HepG2 (cell line): ENCODE measurements around the gene SF1. TPM values are rescaled to one million over a fixed set of nuclear protein-coding genes. Genes with fewer than 3 reads are reported as not detected.
A peak's percentile ranks its signal among the peaks of the same experiment; 100 is the strongest.

Source experiments
- ELF1 ChIP-seq: sonication (generic); formaldehyde crosslinking; IDR thresholded peaks from 2 replicates; pipeline ENCODE4 v1.4.0; 2020; ENCODE audit warnings: missing genetic modification reagents
- FOSL1 ChIP-seq: sonication (generic); formaldehyde crosslinking; IDR thresholded peaks from 2 replicates; pipeline ENCODE4 v1.9.0; 2021; ENCODE audit warnings: missing genetic modification reagents, borderline replicate concordance
- FOXK1 ChIP-seq: sonication (generic); formaldehyde crosslinking; IDR thresholded peaks from 2 replicates; pipeline ENCODE4 v1.4.0; 2020; ENCODE audit warnings: low read depth, missing genetic modification reagents, borderline replicate concordance
- GPN1 ChIP-seq: sonication (generic); formaldehyde crosslinking; IDR thresholded peaks from 2 replicates; pipeline ENCODE4 v1.5.1; 2020; ENCODE audit warnings: missing genetic modification reagents, borderline replicate concordance
- HIVEP1 ChIP-seq: sonication (generic); formaldehyde crosslinking; IDR thresholded peaks from 2 replicates; pipeline ENCODE4 v1.4.0; 2020; ENCODE audit warnings: mild to moderate bottlenecking, missing genetic modification reagents
- HOXA7 ChIP-seq: sonication (generic); formaldehyde crosslinking; IDR thresholded peaks from 2 replicates; pipeline ENCODE4 v1.8.1; 2022; ENCODE audit warnings: mild to moderate bottlenecking, missing genetic modification reagents, moderate library complexity
- KMT2B ChIP-seq: IDR thresholded peaks from 2 replicates; pipeline ENCODE4 v1.6.1; 2016; ENCODE audit warnings: missing genetic modification reagents, missing compliant biosample characterization
- NR2F1 ChIP-seq, 2 experiments: fragments of 450-650 bp in 1 of 2; formaldehyde crosslinking in 1 of 2; IDR thresholded peaks; 2 replicates each; pipeline versions ENCODE4 v1.5.0 to v1.6.1; 2016 to 2020; ENCODE audit warnings: mild to moderate bottlenecking in 1 of 2, missing compliant biosample characterization in 1 of 2, missing genetic modification reagents in 1 of 2, moderate library complexity in 1 of 2
- TAF1 ChIP-seq: sonication (generic); formaldehyde crosslinking; IDR thresholded peaks from 2 replicates; pipeline ENCODE4 v1.4.0; 2020; ENCODE audit warnings: missing genetic modification reagents
- TOPORS ChIP-seq: sonication (generic); formaldehyde crosslinking; IDR thresholded peaks from 2 replicates; pipeline ENCODE4 v1.8.0; 2023; ENCODE audit warnings: mild to moderate bottlenecking, missing genetic modification reagents
- ZFY ChIP-seq: sonication (generic); formaldehyde crosslinking; IDR thresholded peaks from 2 replicates; pipeline ENCODE4 v1.4.0; 2020; ENCODE audit warnings: missing genetic modification reagents
- ZNF337 ChIP-seq: sonication (generic); formaldehyde crosslinking; IDR thresholded peaks from 2 replicates; pipeline ENCODE4 v1.5.1; 2020; ENCODE audit warnings: missing genetic modification reagents, low read depth, mild to moderate bottlenecking, borderline replicate concordance
- ZNF496 ChIP-seq: sonication (generic); formaldehyde crosslinking; IDR thresholded peaks from 2 replicates; pipeline ENCODE4 v1.8.1; 2023; ENCODE audit warnings: mild to moderate bottlenecking, moderate library complexity, missing genetic modification reagents; ENCODE audit not compliant: insufficient replicate concordance
- ZNF558 ChIP-seq: sonication (generic); formaldehyde crosslinking; IDR thresholded peaks from 2 replicates; pipeline ENCODE4 v1.9.0; 2022; ENCODE audit warnings: mild to moderate bottlenecking, missing genetic modification reagents, borderline replicate concordance
- ZNF615 ChIP-seq: sonication (generic); formaldehyde crosslinking; IDR thresholded peaks from 2 replicates; pipeline ENCODE4 v1.5.0; 2020; ENCODE audit warnings: mild to moderate bottlenecking, missing genetic modification reagents, borderline replicate concordance
- ZNF781 ChIP-seq: sonication (generic); formaldehyde crosslinking; IDR thresholded peaks from 2 replicates; pipeline ENCODE4 v1.5.1; 2020; ENCODE audit warnings: borderline replicate concordance, mild to moderate bottlenecking, missing genetic modification reagents; ENCODE audit errors: not compliant biosample characterization
- polyA plus RNA-seq, 8 experiments: library from polyadenylated mRNA; depleted of rRNA in 3 of 8; stranded (reverse) in 7 of 8; unstranded in 1 of 8; fragments of >200 nt; fragmentation: Illumina TruSeq in 4 of 8; extraction: Trizol in 4 of 8; gene quantifications; 2 replicates each; pipeline versions ENCODE4 v1.2.1 to v1.2.3, GENCODE V29; 2011 to 2016; ENCODE audit warnings: low read depth in 4 of 8, missing spikeins in 1 of 8, mixed read lengths in 1 of 8; ENCODE audit not compliant: insufficient read depth in 1 of 8
- total RNA-seq, 5 experiments: library from RNA; depleted of rRNA; stranded (reverse); fragments of >200 nt; fragmentation: Illumina TruSeq; extraction: Trizol; gene quantifications; 2 replicates each; pipeline ENCODE4 v1.2.3, GENCODE V29; 2016; ENCODE audit warnings: low read depth in 1 of 5
- TF ChIP-seq, protein P1 (sequence below): sonication (generic); formaldehyde crosslinking; IDR thresholded peaks from 2 replicates; pipeline ENCODE4 v1.8.0; 2022; ENCODE audit warnings: mild to moderate bottlenecking, missing genetic modification reagents, borderline replicate concordance
- TF ChIP-seq, protein P2 (sequence below): sonication (generic); formaldehyde crosslinking; IDR thresholded peaks from 2 replicates; pipeline ENCODE4 v1.4.0; 2020; ENCODE audit warnings: mild to moderate bottlenecking, missing genetic modification reagents, borderline replicate concordance
- TF ChIP-seq, protein P3 (sequence below): IDR thresholded peaks from 2 replicates; pipeline ENCODE4 v1.6.1; 2016; ENCODE audit warnings: missing compliant biosample characterization, missing genetic modification reagents, borderline replicate concordance
- TF ChIP-seq, protein P4 (sequence below): sonication (generic); formaldehyde crosslinking; IDR thresholded peaks from 2 replicates; pipeline ENCODE4 v1.4.0; 2020; ENCODE audit warnings: missing genetic modification reagents
- TF ChIP-seq, protein P5 (sequence below): sonication (generic); formaldehyde crosslinking; conservative IDR thresholded peaks from 2 replicates; pipeline ENCODE4 v1.8.0; 2022; ENCODE audit warnings: mild to moderate bottlenecking, moderate library complexity, missing genetic modification reagents

SF1 gene
- total and polyA plus RNA-seq, 2 of the 13 experiments (the other 11 are each of a cell fraction or from before 2014, with no cell fraction given), result 55.5 to 70.4 TPM

DNA sequence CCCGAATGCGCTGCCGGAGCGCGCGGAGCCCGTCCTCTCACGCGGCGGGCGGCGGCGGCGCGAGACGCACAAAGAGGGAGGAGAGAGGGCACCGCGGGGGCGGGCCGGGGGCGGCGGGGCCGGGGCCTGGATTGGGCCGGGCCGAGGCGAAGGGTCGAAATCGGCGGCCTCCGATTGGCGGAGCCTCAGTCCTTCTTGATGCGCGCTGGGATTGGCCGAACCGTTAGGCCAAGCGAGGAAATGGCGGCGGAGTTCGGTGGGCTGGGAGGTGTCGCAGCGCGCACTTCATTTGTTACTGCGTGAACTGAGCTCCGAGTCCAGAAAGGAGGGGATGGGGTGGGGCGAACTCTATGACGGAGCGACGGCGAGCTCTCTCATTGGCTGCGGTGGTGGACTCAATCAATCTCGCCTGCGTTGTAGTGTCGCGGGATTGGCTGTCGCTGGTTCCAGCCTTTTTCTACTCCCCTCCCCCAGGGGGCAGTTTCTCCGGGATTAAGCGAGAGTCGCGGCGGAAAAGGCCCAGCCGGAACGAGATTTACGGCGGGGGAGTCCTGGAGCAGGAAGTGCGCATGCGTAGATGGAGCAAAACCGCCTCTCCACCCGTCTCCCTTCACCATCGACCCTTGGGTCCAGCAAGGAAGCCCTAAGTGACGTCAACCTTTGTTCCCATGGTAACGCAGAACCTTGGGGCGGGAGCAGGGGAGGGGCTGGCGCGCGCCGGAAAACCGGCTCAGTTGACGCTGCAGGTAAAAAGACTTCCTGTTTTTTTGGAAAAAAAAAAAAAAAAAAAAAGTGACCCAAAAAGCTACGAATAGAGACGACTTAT, at the start of gene SF1 (continued):
- TF ChIP-seq, protein P1, sequence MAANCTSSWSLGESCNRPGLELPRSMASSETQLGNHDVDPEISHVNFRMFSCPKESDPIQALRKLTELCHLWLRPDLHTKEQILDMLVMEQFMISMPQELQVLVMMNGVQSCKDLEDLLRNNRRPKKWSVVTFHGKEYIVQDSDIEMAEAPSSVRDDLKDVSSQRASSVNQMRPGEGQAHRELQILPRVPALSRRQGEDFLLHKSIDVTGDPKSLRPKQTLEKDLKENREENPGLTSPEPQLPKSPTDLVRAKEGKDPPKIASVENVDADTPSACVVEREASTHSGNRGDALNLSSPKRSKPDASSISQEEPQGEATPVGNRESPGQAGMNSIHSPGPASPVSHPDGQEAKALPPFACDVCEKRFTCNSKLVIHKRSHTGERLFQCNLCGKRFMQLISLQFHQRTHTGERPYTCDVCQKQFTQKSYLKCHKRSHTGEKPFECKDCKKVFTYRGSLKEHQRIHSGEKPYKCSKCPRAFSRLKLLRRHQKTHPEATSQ (CRISPR knock-in tag), result no peak
- no peak for TF ChIP-seq ZNF337 (CRISPR knock-in tag)
- no peak for TF ChIP-seq GPN1 (CRISPR knock-in tag)
- no peak for TF ChIP-seq HIVEP1
- TF ChIP-seq HOXA7 (CRISPR knock-in tag), result no peak
- peak; percentile 88 for TF ChIP-seq TAF1
- no peak for TF ChIP-seq FOSL1 (CRISPR knock-in tag)
- TF ChIP-seq, protein P2, sequence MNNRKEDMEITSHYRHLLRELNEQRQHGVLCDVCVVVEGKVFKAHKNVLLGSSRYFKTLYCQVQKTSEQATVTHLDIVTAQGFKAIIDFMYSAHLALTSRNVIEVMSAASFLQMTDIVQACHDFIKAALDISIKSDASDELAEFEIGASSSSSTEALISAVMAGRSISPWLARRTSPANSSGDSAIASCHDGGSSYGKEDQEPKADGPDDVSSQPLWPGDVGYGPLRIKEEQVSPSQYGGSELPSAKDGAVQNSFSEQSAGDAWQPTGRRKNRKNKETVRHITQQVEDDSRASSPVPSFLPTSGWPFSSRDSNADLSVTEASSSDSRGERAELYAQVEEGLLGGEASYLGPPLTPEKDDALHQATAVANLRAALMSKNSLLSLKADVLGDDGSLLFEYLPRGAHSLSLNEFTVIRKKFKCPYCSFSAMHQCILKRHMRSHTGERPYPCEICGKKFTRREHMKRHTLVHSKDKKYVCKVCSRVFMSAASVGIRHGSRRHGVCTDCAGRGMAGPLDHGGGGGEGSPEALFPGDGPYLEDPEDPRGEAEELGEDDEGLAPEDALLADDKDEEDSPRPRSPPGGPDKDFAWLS (CRISPR knock-in tag), result no peak
- no peak for TF ChIP-seq ZNF615 (CRISPR knock-in tag)
- TF ChIP-seq, protein P3, sequence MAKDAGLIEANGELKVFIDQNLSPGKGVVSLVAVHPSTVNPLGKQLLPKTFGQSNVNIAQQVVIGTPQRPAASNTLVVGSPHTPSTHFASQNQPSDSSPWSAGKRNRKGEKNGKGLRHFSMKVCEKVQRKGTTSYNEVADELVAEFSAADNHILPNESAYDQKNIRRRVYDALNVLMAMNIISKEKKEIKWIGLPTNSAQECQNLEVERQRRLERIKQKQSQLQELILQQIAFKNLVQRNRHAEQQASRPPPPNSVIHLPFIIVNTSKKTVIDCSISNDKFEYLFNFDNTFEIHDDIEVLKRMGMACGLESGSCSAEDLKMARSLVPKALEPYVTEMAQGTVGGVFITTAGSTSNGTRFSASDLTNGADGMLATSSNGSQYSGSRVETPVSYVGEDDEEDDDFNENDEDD (CRISPR knock-in tag), result peak; percentile 32; the same call in 1 of the 2 replicates
- no peak for TF ChIP-seq ZNF558 (CRISPR knock-in tag)
- 0 out of 2 replicates have a peak, but pooled peaks have one; percentile 40 for TF ChIP-seq KMT2B (CRISPR knock-in tag)
- 0 out of 2 replicates have a peak, but pooled peaks have one; percentile 60 for TF ChIP-seq FOXK1 (CRISPR knock-in tag)
- TF ChIP-seq ZNF496 (CRISPR knock-in tag), result no peak
- TF ChIP-seq NR2F1 (CRISPR knock-in tag; IDR thresholded peaks at IDR 0.05), result no peak
- peak; percentile 72; the same call in 1 of the 2 replicates for TF ChIP-seq ELF1 (CRISPR knock-in tag)
- no peak for TF ChIP-seq ZNF781 (CRISPR knock-in tag)
- TF ChIP-seq ZFY (CRISPR knock-in tag), result peak; percentile 88; the same call in 1 of the 2 replicates
- TF ChIP-seq, protein P4, sequence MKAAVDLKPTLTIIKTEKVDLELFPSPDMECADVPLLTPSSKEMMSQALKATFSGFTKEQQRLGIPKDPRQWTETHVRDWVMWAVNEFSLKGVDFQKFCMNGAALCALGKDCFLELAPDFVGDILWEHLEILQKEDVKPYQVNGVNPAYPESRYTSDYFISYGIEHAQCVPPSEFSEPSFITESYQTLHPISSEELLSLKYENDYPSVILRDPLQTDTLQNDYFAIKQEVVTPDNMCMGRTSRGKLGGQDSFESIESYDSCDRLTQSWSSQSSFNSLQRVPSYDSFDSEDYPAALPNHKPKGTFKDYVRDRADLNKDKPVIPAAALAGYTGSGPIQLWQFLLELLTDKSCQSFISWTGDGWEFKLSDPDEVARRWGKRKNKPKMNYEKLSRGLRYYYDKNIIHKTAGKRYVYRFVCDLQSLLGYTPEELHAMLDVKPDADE (CRISPR knock-in tag), result no peak
- TF ChIP-seq, protein P5, sequence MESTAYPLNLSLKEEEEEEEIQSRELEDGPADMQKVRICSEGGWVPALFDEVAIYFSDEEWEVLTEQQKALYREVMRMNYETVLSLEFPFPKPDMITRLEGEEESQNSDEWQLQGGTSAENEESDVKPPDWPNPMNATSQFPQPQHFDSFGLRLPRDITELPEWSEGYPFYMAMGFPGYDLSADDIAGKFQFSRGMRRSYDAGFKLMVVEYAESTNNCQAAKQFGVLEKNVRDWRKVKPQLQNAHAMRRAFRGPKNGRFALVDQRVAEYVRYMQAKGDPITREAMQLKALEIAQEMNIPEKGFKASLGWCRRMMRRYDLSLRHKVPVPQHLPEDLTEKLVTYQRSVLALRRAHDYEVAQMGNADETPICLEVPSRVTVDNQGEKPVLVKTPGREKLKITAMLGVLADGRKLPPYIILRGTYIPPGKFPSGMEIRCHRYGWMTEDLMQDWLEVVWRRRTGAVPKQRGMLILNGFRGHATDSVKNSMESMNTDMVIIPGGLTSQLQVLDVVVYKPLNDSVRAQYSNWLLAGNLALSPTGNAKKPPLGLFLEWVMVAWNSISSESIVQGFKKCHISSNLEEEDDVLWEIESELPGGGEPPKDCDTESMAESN (CRISPR knock-in tag), result peak; percentile 31
- TF ChIP-seq TOPORS, result no peak
